Activated T-helper 9 cell treated with anti-CD3 and anti-CD28 coated beads, Interleukin-2, amount 50 U/mL, for 16 hours (primary cell): ENCODE measurements around the gene PRMT5.
A peak's percentile ranks its signal among the peaks of the same experiment; 100 is the strongest.

ENCODE experiments used
- DNase-seq: peaks from one replicate; pipeline ENCODE4 v3.0.0-alpha.2; 2020; ENCODE audit warnings: low read depth

Gene PRMT5

DNA sequence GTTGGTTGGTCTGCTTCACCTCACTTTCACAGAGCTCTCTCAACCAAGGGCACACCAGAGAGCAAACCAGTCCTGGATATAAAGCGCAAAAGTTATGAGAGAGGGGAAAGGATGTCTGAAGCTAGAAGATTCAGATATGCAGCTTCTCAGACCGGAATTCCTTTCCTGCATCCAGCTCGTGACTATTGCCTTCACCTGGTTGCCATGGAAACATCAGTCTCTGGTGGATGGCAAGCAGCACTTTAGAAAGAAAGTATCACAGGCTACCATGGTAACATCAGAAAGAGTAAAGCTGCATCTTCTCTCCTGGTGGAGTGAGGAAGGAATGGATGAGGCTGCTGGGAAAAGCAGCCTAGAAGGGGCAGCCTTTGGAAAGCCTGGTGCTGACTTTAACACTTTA, 32.4 kb downstream of the PRMT5 start:
- DNase-seq, result no peak

DNA sequence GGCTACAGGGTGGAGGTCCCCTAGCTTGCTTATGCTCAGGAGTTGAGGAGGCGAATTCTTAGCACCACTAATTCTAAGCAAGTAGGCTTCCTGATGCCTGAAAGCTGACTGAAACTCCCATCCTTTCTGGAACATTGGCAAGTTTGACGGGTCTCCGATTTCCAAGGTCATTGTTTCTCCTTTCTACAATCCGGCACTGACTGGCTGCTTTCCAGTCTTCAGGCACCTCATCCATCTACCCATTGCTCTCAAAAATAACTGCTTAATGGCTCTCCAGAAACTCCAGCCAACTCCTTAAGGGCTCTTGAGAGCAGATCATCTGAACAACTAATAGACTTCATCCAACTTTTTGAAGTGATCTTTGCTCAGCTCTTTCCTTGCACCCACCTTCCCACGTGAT, 32.8 kb downstream of the PRMT5 start:
- DNase-seq, result no peak

DNA sequence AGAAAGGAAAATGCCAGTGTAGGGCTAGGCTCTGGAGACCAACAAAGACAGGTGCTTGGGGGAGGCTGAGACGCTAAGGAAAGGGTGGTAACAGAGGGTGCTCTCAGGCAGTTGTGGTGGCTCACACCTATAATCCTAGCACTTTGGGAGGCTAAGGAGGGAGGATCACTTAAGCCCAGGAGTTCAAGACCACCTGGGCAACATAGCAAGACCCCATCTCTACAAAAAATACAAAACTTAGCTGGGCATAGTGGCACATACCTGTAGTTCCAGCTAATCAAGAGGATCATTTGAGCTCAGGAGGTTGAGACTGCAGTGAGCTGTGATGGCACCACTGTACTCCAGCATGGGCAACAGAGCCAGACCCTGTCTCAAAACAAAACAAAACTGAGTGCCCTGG, 33.8 kb downstream of the PRMT5 start:
- no peak for DNase-seq

DNA sequence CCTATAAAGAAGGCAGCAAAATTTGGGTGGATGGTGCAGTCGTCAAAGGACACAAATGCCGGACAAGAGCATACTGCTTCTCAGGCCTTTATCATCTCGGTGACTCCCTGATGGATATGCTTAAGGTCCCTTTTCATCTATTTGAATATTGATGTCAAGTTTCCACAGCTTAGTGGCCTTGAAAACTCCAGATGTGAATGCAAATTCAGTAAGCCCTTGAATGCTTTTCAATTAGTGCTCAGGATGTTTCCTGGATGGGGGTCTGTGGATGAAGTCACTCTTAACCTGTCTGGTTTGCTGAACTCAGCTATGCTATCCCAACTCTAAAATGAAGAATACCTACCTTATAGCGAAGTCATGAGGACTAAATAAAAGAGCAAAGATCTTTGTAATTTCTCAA, 35.5 kb downstream of the PRMT5 start:
- DNase-seq, result no peak

GRCh38 chr14:22892488-22892887, 36.7 kb downstream of the PRMT5 start:
- no peak for DNase-seq

- no peak for DNase-seq
Measured at GRCh38 chr14:22890416-22890815, 38.8 kb downstream of the PRMT5 start.

- DNase-seq, result no peak
Measured at GRCh38 chr14:22888662-22889061, 40.5 kb downstream of the PRMT5 start.

DNA sequence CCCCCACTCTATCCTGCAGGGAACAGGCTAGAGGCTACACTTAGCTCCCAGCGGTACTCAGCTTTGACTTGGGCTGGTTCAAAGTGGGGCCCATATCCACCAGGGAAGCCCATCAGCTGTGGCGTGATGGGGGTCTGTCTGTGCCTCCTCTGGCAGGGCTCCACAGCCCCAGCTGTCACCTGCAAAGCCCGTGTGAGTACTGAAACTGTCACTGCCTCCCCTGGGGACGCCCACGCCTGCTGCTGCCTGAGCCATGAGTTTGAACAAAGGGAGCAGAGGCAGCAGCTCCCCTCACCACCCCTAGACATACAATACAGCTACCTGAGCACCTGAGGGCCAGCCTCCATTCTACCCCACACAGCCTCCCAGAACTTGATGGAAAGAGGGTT, 41.2 kb downstream of the PRMT5 start:
- peak; percentile 29 for DNase-seq

DNA sequence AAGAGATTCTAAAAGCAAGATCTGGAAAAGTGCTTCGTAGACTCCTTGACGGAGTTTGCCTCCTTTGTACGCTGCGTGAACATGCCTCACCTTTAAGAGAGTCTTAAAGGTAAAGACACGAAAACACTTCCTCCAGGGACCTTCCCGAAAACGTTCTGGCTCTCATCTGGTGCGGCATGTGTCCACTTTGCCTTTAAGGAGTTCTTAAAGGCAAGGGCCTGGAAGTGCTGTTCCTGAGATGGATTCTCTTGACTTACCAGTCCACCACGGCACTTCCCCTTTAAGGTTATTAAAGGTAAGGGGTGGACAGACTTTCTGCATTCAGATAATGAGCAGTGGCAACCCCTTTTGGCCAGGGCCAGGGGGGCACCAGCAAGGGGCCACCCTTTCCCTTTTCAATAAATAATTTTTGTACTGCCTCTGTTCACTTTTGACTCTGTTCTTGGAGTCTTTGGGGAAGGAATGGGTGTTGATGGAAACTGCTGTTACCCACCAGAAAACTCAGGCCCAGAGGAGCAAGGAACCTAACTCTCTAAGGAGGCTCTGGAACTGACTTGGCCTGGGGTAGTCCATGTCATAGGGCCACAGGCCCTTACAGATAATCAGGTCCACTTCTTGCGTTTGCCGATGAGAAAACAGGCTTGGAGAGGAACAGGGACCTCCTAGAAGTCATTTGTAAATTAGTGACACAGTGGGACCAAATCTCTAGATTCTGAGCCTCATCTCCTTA, 41.8 kb downstream of the PRMT5 start:
- no peak for DNase-seq

GRCh38 chr14:22886500-22887259, 42.5 kb downstream of the PRMT5 start:
- DNase-seq, result peak; percentile 69

DNA sequence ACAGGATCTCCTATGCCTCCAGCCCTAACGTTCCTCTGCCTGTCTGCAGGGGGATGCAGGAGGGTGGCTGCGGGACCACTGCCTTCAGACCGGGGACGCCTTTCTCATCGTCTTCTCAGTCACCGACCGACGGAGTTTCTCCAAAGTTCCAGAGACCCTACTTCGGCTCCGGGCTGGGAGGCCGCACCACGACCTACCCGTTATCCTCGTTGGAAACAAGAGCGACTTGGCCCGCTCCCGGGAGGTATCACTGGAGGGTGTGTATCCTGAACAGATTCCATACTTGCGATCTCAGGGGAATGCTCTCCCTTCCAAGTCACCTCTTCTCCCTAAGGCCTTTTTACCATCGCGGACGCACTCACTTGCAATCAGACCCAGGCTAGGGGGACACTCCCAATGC, 43.2 kb downstream of the PRMT5 start:
- DNase-seq, result no peak

GRCh38 chr14:22884738-22885523, 44.2 kb downstream of the PRMT5 start:
- no peak for DNase-seq

DNA sequence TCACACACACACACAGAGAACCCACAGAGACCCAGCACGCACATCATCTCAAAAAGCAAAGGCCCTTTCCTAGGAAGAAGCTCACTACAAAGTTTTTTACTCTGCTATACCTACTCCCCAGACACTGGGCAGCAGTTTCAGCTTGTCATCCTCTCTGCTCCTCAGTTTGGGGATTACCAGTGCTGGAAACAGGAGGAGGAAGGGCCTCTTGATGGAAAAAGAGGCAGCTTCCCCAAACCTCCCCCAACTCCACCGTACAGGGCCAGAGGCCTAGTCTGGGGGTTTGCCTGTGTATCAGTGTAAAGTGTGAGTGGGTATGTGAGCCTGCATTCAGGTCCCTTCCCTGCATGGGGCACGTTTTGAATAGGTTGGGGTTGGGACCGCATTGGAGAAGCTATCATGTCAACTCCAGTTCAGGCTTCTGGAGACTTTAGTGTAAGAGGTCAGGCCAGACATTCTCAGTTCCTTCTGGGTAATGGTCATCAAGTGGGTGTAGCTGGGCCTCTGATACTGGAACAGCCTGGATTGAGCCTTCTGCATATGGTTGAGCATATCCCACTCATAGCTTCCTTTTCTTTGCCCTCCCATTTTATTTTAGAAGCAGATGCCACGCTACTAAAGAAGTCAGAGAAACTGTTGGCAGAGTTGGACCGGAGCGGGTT, 45.0 kb downstream of the PRMT5 start:
- DNase-seq, result no peak

- DNase-seq, result no peak
Measured at GRCh38 chr14:22883173-22883976, 45.8 kb downstream of the PRMT5 start, which contains the start of gene REM2. REM2 (plus strand) TSS chr14:22883222; CDS start chr14:22883288, 66 bp downstream.

DNA sequence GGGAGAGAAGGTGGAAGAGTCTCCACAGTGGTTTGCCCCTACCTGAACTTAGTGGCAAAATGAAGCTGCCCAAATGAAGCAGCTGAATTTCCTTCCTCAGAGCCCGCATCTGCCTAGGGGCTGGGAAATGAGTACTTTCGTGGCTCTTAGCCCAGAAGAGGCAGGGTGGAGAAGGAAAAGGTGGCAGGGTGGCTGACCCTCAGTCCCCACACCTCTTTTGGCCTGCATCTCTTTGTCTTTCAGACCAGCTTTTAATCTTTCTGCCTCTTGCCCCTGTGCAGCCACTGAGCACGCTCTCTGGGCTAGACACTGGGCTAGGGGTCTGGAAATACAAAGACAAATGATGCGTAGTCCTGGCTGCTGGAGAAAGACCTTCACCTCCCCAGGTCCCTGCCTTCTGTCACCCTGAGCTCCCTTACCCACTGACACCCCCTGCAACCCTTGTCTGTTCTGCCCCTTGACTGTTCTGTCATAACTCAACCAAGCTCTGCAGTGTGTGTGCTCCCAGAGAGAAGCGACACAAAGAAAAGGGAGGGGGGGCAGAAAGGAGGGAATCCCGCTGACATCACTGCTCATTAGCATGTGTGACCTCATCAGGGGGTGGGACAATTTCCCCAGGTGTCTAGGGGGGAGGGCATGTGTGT, 46.5 kb downstream of the PRMT5 start:
- no peak for DNase-seq

DNA sequence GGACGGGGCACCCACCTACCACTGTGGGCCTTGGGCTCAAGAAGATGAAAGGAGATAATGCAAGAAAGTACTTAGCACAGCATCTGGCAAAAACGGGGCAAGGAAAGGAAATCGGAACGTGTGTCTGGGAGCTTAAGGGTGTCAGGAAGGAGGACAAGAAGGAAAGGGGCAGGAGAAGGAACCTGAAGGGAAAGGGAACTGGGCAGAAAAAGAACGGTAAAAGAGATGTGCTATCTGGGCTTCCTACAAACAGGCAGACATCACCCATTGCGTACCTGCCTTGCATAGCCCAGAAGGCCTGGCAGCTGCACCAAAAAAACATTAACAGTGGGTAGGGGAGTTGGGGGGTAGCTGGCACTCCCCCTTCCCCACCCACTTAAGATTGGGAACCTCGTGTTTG, 47.1 kb downstream of the PRMT5 start:
- no peak for DNase-seq

DNA sequence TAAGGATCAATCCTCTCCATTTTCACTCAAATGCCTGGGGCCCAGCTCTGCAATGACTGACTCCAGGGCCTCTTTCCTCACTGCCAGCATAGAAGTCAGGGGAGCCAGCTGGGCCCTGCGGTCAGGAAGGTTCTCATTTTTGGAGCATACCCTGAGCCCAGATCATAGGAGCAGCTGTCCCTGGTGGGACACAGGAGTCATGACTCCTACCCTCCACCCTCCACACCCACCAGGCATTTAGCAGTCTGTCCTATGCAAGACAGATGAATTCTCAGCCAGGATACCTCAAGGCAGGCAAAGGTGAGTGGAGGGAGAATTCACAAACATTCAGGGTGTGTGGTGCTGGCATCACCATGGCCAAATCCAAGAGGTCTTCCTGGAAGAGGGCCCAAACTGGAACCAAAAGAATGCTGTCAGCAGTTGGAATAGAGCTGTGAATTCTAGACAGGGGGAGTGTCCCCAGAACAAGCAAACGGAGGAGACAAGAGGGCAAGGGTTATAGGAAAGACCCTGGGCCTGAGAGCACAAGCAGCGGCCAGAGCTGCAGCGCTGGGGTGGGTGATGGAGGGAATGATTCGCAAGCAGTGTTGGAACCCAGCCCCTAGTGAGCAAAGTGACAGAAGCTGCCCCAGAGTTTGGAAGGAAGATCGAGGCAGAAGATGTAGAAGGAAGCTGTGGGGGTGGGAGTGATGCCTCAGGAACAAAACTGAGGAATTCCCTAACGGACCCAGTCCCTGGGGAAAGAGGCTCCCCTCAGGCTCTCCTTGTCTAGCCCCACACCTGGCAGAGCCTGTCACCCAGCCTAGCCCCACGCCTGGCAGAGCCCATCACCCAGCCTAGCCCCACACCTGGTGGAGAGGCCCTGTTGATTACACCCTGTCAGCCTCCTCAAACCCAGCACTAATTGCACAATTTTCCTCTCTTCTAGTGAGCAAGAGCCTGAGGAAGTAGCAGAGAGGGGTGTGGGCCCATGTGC, 50.6 kb downstream of the PRMT5 start:
- no peak for DNase-seq

DNA sequence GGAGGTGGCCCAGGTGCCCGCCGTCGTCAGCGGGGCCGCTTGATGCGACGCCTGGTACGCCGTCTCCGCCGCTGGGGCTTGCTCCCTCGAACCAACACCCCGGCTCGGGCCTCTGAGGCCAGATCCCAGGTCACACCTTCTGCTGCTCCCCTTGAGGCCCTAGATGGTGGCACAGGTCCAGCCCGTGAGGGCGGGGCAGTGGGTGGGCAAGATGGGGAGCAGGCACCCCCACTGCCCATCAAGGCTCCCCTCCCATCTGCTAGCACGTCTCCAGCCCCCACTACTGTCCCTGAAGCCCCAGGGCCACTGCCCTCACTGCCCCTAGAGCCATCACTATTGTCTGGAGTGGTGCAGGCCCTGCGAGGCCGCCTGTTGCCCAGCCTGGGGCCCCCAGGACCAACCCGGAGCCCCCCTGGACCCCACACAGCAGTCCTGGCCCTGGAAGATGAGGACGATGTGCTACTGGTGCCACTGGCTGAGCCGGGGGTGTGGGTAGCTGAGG, 52.1 kb downstream of the PRMT5 start:
- no peak for DNase-seq

DNA sequence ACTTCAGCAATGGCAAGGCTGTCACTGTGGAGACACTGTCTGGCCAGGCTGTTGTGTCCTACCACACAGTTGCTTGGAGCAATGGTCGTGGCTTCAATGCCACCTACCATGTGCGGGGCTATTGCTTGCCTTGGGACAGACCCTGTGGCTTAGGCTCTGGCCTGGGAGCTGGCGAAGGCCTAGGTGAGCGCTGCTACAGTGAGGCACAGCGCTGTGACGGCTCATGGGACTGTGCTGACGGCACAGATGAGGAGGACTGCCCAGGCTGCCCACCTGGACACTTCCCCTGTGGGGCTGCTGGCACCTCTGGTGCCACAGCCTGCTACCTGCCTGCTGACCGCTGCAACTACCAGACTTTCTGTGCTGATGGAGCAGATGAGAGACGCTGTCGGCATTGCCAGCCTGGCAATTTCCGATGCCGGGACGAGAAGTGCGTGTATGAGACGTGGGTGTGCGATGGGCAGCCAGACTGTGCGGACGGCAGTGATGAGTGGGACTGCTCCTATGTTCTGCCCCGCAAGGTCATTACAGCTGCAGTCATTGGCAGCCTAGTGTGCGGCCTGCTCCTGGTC, 53.3 kb downstream of the PRMT5 start:
- no peak for DNase-seq
